GM15510 (cell line): Measurements from ENCODE around the gene CIB1.

Source experiments
- POLR2A ChIP-seq: IDR thresholded peaks from 3 replicates; pipeline ENCODE4 v1.6.1; 2011; ENCODE audit warnings: borderline replicate concordance; ENCODE audit not compliant: insufficient read length; ENCODE audit errors: extremely low read depth

The CIB1 gene

GRCh38 chr15:90192961-90193786, 40.6 kb downstream of the CIB1 start:
- TF ChIP-seq POLR2A = no peak

GRCh38 chr15:90191794-90192509, 41.8 kb downstream of the CIB1 start:
- peak; percentile 34 for TF ChIP-seq POLR2A

- TF ChIP-seq POLR2A = no peak
Measured at GRCh38 chr15:90191344-90191687, 42.4 kb downstream of the CIB1 start.

- TF ChIP-seq POLR2A = no peak
Measured at GRCh38 chr15:90190606-90191343, 43.0 kb downstream of the CIB1 start.

GRCh38 chr15:90189781-90190467, 43.8 kb downstream of the CIB1 start:
- no peak for TF ChIP-seq POLR2A

- no peak for TF ChIP-seq POLR2A
Measured at GRCh38 chr15:90188914-90189748, 44.6 kb downstream of the CIB1 start.

- TF ChIP-seq POLR2A = no peak
Measured at GRCh38 chr15:90187257-90187868, 46.4 kb downstream of the CIB1 start.

GRCh38 chr15:90184786-90185704, 48.7 kb downstream of the CIB1 start:
- TF ChIP-seq POLR2A = peak; percentile 41

- no peak for TF ChIP-seq POLR2A
Measured at GRCh38 chr15:90184119-90184785, 49.5 kb downstream of the CIB1 start.

GRCh38 chr15:90181776-90182175, 52.0 kb downstream of the CIB1 start:
- TF ChIP-seq POLR2A = no peak
